IMR-90 (cell line): ENCODE measurements around the gene RASSF8.

Experiments used
- CEBPB ChIP-seq: IDR thresholded peaks from 2 replicates; pipeline ENCODE4 v1.6.1; 2012; ENCODE audit warnings: low read depth, low read length, improper control_type of control experiment
- FOS ChIP-seq: fragments of 150-350 bp; IDR thresholded peaks from 2 replicates; pipeline ENCODE4 v1.6.1; 2016; ENCODE audit warnings: low read depth, low read length
- POLR2A ChIP-seq: IDR thresholded peaks from 2 replicates; pipeline ENCODE4 v1.6.1; 2012; ENCODE audit warnings: mild to moderate bottlenecking, low read depth, low read length
- TF ChIP-seq, protein P1 (sequence below): conservative IDR thresholded peaks from 2 replicates; pipeline ENCODE4 v1.5.1; 2012; ENCODE audit warnings: mild to moderate bottlenecking, low read depth, low read length, improper control_type of control experiment
- TF ChIP-seq, protein P2 (sequence below): fragments of 150-350 bp; IDR thresholded peaks from 2 replicates; pipeline ENCODE4 v1.6.1; 2017; ENCODE audit warnings: mild to moderate bottlenecking, antibody characterized with exemption, low read length, low read depth

DNA sequence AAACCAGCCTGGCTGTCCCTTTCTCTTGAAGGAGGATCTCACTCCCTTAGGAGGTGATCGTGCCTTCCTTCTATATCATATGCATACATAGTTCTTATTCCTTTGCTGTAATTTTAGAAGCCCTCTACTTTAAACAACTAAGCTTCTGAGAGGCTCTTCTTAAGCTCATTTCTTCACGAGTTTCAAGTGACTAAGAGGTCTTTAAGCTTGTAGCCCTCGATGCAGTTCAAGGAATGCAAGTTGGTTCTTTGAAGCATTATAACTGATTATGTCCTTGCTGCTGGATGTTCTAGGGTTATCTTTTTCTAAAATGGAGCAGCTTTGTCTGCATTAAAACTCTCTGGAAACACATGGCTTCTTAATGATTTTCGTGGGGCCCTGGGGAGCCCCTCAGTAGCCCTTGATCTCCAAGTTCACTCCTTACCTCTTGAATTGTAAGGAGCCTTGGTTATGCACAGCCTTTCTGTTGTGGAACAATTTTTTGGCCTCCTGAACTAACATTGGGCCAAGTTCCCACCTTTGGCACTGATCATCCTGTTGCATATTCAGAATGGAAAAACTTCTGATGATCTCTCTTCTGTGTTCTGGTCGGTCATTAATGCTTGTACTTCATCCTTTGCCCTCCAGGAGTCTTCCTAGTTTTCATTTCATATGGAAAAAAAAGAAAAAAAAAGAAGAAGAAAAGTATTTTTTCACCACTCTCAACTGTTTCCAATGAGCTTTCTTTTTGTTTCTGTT lies 12.6 kb downstream of the RASSF8 start:
- TF ChIP-seq, protein P1, sequence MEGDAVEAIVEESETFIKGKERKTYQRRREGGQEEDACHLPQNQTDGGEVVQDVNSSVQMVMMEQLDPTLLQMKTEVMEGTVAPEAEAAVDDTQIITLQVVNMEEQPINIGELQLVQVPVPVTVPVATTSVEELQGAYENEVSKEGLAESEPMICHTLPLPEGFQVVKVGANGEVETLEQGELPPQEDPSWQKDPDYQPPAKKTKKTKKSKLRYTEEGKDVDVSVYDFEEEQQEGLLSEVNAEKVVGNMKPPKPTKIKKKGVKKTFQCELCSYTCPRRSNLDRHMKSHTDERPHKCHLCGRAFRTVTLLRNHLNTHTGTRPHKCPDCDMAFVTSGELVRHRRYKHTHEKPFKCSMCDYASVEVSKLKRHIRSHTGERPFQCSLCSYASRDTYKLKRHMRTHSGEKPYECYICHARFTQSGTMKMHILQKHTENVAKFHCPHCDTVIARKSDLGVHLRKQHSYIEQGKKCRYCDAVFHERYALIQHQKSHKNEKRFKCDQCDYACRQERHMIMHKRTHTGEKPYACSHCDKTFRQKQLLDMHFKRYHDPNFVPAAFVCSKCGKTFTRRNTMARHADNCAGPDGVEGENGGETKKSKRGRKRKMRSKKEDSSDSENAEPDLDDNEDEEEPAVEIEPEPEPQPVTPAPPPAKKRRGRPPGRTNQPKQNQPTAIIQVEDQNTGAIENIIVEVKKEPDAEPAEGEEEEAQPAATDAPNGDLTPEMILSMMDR, result peak; percentile 29; the same call in 1 of the 2 replicates
- TF ChIP-seq FOS (no peak), POLR2A (no peak), CEBPB (no peak)
- TF ChIP-seq, protein P2, sequence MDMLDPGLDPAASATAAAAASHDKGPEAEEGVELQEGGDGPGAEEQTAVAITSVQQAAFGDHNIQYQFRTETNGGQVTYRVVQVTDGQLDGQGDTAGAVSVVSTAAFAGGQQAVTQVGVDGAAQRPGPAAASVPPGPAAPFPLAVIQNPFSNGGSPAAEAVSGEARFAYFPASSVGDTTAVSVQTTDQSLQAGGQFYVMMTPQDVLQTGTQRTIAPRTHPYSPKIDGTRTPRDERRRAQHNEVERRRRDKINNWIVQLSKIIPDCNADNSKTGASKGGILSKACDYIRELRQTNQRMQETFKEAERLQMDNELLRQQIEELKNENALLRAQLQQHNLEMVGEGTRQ, result no peak
